Uterus (tissue), 2 donors: ENCODE results near the gene PARD3.

ENCODE experiments used
- CTCF ChIP-seq, 4 experiments: fragments of 200-600 bp in 2 of 4; fragments of 450-650 bp in 2 of 4; sonication (generic) in 2 of 4; IDR thresholded peaks; one replicate each; pipeline ENCODE4 v1.5.1; 2016 to 2019; ENCODE audit warnings: antibody characterized with exemption in 4 of 4, mild to moderate bottlenecking in 2 of 4, moderate library complexity in 1 of 4
- POLR2A ChIP-seq, 2 donors: fragments of 450-650 bp; IDR thresholded peaks; one replicate each; pipeline ENCODE4 v1.6.1; 2016; ENCODE audit warnings: antibody characterized with exemption in 2 of 2, mild to moderate bottlenecking in 1 of 2, moderate library complexity in 1 of 2

- TF ChIP-seq CTCF (IDR thresholded peaks at IDR 0.05) (no peak), POLR2A (IDR thresholded peaks at IDR 0.05) (no peak)
Measured at GRCh38 chr10:34756584-34756983, 58.5 kb downstream of the PARD3 start.
